HG03196 (cell line): ENCODE measurements around the gene RPTOR.
"Not testable (repeated sequence)": the region's sequence is repeated elsewhere in the genome, so short reads cannot be mapped to it uniquely, and the experiment has no call there.

Source experiments
- ATAC-seq: cut with Tn5 transposase; IDR thresholded peaks from one replicate; pipeline ENCODE4 v1.9.1; 2021; ENCODE audit not compliant: unreplicated experiment

RPTOR gene

DNA sequence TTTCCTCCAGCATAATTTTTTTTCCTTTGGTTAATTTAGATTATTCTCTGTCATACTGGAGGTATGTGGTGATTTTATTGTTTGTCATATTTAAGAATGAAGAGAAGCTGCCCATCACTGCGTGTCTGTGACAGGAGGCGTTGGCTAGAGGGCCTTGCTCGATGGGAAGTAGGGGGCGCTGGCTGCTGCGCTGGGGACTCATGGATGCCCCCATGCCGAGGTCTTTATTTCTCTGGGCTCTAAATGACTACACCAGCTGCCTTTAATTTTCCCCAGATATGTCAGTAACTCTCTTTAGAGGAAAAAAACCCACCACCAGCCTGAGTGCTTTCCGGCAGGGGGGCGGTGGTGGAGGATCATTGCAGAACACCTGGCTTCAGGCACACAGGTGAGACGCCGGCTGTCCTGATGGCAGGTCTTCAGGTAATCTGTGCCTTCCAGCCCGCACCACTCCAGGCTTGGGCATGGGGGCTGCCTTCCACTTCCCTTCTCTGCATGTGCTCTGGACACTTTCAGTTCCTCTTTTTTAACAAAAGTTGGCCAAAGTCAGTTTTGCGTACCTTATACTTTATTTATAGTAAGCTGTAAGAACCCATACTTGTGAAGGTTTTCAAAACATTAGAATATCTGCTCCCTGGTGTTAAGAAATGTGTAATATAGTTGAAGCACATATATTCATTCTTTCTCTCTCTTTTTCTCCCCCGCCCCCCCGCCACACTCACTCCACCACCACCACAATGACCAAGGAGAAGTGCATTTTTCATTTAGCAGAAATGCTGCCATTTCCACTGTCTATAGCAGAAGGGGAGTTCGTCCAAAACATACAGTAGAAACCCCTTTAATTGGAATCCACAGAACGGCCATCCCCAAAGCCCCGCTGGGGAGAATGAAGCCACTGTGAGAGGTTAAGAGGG is 192.7 kb downstream of the RPTOR start:
- peak; percentile 62 for ATAC-seq

DNA sequence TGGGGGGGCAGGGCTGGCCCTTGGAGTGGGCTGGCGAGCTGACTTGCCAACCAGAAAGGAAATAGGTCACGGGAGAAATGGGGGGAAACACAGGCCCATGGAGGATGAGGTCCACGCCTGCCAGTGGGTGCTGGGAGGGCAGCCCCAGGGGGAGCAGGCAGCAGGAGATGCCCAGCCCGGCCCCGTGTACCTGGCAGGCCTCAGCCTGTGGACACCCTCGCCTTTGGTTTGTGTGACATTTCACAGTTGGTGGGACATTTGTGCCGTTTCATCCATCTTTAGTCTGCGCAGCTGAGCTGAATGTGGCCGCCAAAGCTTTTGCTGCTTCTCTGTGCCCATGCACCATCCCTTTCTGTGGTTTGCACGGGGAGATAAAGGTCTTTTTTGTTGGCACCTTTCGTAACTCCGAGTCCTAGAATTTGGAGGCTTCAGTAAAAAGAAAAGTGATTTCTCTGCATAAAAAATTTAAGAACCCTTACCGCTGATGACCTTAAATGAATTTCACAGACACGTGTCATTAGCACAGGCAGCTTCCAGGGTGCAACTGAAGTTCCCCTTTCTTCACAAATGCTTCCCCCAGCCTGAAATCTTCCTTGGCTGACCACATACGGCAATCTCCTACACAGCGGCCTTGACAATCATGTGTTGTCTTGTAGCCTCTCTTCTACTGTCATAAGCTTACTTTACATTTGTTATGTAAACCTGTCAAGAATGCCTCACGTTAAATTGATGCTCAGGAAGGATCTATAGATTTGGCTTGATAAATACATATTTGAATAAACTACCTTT is 193.6 kb downstream of the RPTOR start:
- no peak for ATAC-seq

DNA sequence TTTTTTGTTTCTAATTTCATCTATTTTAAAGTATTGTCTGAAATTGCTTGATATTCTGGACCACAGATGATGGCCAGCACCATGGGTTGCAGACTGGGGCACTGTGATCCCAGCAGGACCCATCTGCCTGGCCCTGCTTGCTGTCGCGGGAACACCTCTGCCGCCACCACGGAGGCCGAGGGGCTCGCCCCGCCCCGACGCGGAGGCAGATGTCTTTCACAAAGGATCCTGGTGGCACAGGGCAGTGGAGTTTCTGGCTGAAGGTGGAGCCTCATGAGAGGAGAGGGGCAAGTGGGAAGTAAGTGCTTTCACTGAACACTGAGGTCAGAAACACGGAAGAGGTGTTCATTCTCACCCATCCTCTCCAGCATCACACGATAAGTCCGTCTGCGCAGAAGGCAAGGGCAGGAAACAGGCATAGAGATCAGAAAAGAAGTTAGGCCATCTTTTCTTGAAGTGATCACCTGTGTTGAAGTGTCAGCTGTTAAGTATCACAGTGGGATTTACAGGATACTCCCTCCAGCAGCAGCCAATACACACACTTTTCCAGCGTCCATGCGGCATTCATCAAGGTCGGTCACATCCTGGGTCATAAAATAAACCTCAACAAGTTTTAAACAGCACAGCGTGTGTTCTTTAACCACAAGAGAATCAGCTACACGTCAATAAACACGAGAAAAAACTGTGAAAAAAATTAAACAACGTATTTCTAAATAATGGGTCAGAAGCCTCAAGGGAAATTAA is 194.5 kb downstream of the RPTOR start:
- ATAC-seq, result no peak

DNA sequence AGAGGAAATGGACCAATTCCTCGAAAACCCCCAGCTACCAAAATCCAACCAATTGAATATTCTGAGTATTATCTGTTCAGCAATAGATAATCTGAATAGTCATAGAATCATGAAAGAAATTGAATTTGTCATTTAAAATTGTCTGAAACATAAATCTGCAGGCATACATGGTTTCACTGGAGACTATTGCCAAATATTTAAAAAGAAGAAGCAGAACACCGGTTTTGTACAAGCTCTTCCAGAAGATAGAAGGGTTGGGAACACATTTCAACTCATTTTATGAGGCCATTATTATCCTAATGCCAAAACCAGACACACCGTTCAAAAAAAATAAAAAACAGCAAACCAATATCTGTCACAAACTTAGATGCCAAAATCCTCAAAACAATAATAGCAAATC is 195.5 kb downstream of the RPTOR start:
- no peak for ATAC-seq

DNA sequence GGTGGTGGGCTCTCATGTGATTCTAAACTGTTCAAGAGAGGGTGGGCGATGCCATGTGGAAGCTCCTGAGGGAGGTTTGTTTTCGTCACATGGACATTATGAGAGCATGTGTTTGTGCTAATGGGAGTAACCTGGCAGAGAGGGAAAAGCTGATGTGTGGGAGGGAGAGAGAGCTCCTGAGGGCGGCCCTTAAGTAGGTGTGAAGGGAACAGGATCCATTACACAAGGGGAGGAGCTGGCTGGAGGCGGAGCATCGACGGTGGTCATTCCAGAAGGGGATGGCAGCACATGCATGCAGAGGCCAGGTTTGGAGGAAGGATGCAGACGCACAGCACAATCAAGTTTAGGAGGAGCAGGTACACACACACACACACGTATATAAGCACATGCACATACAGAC is 197.5 kb downstream of the RPTOR start:
- no peak for ATAC-seq

DNA sequence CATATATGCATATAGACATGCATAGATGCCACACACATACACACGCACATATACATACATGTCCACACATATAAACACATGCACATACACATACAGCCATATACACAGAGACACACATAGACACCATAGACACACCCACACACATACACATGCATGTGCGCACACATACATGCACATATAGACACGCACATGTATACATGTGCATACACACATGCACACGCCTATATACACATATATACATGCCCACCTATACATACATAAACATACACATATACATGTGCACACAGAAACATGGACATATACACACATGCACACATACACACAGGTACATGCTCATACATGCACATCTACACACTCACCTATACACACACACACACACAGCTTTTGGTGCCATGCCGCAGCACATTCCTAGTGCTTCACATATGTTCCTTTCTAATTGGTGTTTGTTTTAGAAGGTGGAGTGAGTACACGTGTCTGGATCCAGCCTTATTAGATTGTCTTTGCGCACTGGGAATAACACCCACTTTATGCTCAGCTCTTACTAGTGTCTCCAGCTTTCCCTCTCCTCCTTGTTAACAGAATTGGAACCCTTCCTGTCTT is 198.0 kb downstream of the RPTOR start:
- ATAC-seq, result no peak

DNA sequence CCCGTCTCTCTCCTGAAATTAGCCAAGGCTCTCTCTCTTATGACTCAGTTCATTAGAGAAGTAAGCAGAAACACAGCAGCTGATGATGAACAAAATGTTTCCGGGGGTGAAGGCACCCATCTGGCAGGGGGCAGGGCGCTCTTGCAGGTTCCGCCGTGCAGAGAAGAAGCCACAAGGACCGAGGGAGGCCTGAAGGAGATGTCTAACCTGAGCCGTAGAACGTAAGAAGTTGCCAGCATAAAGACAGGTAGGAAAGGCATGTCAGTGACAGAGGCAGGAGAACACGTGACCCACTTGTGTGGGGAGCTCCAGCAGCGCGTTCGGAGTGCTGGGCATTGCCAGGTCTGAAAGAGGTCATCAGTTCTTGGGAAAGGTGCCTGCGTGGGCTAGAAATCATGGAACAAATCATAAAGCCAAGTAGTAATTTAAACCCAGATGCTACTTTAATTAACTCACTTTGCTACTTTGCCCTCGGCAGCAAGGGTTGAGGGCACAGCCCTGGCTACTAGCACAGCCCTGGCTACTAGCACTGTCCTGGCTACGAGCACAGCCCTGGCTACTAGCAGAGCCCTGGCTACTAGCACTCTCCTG is 198.6 kb downstream of the RPTOR start:
- ATAC-seq, result no peak

DNA sequence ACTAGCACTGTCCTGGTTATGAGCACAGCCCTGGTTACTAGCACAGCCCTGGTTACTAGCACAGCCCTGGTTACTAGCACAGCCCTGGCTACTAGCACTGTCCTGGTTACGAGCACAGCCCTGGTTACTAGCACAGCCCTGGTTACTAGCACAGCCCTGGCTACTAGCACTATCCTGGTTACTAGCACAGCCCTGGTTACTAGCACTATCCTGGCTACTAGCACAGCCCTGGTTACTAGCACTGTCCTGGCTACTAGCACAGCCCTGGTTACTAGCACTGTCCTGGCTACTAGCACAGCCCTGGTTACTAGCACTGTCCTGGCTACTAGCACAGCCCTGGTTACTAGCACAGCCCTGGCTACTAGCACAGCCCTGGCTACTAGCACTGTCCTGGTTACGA is 199.3 kb downstream of the RPTOR start:
- ATAC-seq, result not testable (repeated sequence)

DNA sequence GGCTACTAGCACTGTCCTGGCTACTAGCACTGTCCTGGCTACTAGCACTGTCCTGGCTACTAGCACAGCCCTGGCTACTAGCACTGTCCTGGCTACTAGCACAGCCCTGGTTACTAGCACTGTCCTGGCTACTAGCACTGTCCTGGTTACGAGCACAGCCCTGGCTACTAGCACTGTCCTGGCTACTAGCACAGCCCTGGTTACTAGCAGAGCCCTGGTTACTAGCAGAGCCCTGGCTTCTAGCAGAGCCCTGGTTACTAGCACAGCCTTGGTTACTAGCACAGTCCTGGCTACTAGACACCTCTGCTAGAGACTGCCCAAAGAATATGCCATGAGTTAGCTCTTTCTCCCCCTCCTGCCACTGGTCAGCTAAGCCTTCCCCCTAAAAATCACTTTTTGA is 200.1 kb downstream of the RPTOR start:
- not testable (repeated sequence) for ATAC-seq

DNA sequence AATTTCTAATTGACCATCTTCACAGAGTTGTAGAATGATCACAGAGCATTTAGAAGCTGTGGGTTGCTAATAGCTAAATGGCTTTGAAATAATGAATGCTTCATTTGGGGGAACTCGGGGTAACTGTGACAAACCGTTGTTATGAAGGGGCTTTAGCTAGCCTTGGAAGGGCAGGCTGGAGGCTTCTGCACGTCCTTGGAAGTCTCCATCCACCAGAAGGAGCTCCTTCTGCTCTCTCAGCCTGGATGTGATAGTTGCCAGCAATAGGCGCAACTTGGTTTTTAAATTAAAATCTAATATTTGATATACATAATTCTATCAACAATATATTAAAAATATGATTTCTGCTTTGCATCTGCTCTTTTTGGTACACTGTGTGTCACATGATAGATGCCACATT is 200.5 kb downstream of the RPTOR start:
- no peak for ATAC-seq

DNA sequence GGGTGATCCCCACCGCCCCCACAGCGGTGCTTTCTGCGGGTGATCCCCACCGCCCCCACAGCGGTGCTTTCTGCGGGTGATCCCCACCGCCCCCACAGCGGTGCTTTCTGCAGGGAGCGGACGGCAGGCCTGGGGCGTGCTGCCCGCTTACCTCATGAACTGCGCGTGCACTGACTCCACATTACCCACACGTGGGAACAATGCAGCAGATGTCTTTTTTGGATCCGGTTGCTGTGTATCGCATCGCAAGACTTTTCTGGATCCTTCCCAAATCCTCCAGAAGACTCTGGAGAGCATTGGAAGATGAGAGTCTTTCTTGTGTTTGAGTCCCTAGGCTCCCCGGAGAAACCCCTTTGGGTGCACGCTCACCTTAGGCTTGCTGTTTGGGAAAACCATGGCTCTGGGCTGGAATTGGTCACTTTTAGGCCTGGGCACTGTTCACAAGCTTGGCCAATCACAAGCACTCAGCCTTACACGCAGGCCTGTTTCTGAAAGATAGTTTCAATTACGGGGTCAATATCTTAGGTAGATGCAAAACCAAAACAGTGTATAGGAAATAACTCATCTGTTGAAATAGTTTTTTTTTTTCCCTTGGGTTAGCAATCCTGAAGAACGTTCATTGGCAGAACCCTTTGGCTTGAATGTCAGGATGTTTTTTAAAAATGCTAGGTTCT is 201.8 kb downstream of the RPTOR start:
- no peak for ATAC-seq

DNA sequence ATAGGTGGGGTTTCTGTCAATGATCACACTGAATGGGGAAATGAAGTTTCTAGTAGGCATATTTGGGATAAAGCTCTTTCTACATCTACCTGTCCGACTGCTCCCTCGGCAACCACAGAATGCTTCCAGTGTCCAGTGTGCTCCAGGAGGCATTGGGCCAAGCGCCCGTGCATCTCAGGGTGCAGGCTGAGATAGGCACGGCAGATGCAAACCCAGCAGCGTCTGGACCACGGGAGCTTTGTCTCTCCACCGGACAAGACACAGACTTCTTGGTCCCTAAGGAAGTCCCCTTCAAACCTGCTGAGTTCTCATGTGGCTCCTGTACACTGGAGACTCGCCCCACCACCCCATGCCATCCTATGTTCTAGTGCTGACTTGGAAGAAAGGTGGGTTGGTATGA is 202.8 kb downstream of the RPTOR start:
- no peak for ATAC-seq

DNA sequence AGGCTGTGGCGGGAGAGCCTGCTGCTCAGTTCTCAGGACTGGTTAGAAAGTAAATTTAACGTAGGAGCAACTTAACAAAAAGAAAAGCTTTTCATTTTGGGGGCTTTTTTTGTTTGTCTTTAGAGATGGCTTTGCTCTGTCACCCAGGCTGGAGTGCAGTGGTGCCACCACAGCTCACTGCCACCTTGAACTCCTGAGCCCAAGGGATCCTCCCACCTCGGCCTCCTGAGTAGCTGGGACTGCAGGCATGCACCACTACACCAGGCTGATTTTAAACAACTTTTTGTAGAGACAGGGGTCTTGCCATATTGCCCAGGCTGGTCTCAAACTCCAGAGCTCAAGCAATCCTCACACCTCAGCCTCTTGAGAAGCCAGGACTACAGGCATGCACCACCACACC is 205.0 kb downstream of the RPTOR start:
- no peak for ATAC-seq

DNA sequence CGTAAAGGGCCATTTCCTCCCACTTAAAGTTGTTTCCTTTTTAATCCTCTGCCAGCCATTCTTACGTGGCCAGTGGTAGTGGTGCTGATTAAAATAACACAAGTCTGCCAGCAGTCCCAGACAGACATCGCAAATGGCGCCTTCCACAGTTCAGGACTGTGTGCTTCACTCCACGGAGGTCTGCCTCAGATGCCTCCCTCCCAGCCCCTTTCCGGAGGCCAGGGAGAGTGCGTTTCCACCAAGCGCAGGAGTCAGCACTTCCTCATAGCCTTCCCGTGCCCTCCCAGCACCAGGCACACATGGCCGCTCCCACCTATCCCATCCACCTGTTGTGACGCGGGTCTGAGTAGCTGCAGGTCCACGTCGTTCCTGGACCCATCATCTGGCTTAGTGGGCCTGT is 205.6 kb downstream of the RPTOR start:
- ATAC-seq, result no peak

DNA sequence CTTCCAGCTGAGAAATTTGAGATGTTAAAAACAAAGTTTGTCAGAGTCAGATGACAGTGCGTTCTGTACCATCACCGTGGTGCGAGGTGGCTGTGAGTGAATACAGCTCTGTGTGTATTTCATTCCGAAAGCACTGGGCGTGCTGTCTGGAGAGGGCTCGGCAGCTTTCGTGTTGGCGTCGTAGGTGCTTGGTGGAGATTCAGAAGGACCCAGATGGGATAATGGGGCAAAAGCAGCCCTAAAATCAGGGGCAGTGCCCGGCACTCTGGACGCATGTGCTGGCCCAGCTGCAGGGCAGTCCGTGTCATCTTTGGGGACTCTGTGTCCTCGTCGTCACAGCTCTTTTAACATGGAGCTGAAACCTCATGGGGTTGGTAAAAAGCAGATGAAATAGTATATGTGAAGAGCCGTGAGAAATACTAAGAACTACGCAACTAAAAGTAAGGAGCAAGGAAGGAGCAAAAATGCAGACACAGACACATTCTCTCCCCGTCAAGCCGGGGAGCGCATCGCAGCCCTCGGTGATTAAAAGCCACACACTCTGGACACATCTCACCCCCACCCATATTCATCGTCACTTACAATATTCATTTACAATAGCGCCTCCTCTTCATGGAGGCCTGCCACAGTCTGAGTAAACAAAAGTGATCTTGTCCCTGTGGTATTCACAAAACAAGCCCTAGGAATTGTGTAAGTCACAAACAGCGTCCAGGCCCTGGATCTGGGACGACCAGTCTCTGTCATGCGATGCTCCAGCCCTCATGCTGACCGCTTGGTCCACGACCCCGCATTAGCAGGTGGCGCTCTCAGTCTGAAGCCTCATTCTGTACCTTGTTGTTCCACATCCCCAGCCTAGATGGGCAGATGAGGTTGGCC is 206.7 kb downstream of the RPTOR start:
- ATAC-seq, result no peak

DNA sequence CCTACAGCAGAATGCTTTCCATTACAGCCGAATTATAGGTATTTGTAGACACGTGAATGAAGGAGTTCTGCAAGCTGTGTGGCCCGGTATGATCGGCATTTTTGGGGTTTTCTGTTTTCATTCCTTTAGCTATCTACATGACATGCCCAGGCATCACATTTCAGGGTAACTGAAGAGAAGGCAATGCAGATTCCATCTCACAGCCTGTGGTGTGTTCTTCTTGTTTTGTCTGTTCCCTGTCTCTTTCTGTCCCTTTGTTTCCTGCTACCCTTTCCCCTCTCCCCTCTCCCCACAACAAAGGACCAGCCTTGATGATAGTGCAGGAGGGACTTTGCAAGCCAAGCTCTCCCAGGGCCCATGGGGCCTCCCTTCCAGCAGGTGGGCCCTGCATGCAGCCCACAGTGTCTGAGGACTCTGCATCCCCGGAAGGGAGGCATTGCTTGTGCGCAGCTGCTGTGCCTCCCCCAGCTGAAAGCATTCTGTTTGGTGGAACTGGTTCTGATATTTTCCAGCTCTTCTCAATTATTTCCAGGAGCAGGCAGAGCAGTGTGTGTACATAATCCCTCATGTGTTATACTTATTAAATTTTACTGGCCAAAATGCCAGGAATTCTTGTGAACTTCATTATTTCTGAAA is 207.4 kb downstream of the RPTOR start:
- ATAC-seq, result no peak

DNA sequence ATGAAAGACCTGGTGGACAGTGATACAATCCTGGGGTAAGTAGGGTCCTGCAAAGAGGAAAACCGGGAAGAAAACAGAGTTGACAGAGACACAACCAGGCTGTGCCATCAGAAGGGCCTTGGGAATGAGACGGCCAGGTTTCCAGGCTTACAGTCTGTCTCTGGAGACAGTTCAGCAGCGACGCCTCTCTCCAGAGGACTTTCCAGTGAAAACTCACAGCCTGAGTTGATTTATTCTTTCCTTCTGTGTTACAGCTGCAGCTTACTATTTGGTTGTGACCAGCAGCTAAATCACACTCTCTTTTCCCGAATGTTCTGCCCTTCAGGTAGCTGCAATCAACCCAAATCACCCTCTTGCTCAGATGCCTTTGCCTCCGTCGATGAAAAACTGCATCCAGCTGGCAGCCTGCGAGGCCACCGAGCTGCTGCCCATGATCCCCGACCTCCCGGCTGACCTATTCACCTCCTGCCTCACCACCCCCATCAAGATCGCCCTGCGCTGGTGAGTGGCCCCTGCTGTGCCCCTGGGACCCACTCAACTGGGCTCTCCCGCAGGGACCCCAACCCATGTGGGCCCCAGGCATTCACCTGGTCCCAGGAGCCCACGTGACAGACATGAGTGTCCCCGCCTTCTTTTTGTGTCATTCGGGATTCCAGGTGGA is 209.2 kb downstream of the RPTOR start:
- ATAC-seq, result no peak

DNA sequence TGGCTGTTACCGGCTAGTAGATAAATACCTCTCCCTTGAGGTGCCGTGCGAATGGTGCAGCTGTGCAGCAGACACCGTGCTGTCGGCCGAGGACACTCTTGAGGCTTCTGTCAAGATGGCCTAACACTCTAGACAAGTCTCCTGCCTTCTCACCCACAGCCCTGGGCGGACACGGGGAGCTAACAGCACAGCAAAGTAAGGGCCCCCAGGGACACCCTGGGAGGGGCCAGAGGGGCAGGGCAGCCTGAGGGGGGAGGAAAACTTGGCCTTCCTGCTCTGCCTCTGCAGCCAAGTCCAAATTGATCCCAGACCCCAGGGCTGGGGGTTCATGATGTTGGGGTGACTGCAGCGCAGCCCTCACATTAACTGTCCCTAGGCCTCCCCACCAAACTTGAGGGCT is 210.2 kb downstream of the RPTOR start:
- ATAC-seq, result no peak
